BLaER1 treated with 17β-estradiol and CSF1 and Interleukin-3, amounts not matched to agents 10 nM and 100 nM (cell line): Measurements from ENCODE around the gene IL12RB1.

Experiments used
- H3K27ac ChIP-seq, 11 experiments: shearing (Covaris generic); formaldehyde crosslinking; 2 replicates each; pipeline ENCODE4 v1.8.1; 2022
- H3K27me3 ChIP-seq, 11 experiments: shearing (Covaris generic); formaldehyde crosslinking; 2 replicates each; pipeline ENCODE4 v1.8.1; 2022
- H3K36me3 ChIP-seq, 11 experiments: shearing (Covaris generic); formaldehyde crosslinking; 2 replicates each; pipeline ENCODE4 v1.8.1; 2022
- H3K4me1 ChIP-seq, 10 experiments: shearing (Covaris generic); formaldehyde crosslinking; 2 replicates each; pipeline ENCODE4 v1.8.1; 2022
- H3K4me2 ChIP-seq, 11 experiments: shearing (Covaris generic); formaldehyde crosslinking; 2 replicates each; pipeline ENCODE4 v1.8.1; 2022
- H3K4me3 ChIP-seq, 10 experiments: shearing (Covaris generic); formaldehyde crosslinking; 2 replicates each; pipeline ENCODE4 v1.8.1; 2022
- H3K9ac ChIP-seq, 11 experiments: shearing (Covaris generic); formaldehyde crosslinking; 2 replicates each; pipeline ENCODE4 v1.8.1; 2022
- H3K9me3 ChIP-seq, 11 experiments: shearing (Covaris generic); formaldehyde crosslinking; replicated peaks in 1 of 11; 2 replicates each; pipeline ENCODE4 v1.8.1; 2022
- H4K20me1 ChIP-seq, 11 experiments: shearing (Covaris generic); formaldehyde crosslinking; 2 replicates each; pipeline ENCODE4 v1.8.1; 2022
- Cebpa-rat ChIP-seq, 11 experiments: shearing (Covaris generic); IDR thresholded peaks; 2 replicates each; pipeline ENCODE4 v1.8.1; 2022

The IL12RB1 gene

GRCh38 chr19:18117692-18118378 lies 31.1 kb upstream of the IL12RB1 start:
- Histone ChIP-seq H3K4me1 (peaks cover 36 to 59% (median 40%) of the 10 kb centered on the region in 10 experiments), H3K27me3 (no peaks in the 10 kb centered on the region), H3K4me2 (peak overlapping the region; percentile 90 to 100 (median 98)), H3K36me3 (peaks cover 28 to 62% (median 47%) of the 10 kb centered on the region in 11 experiments), H3K4me3 (peak overlapping the region; percentile 55 to 73 (median 69)), H4K20me1 (peaks cover 20 to 84% (median 40%) of the 10 kb centered on the region in 11 experiments; a peak in 20 of 22 replicates), H3K9me3 (no peaks in the 10 kb centered on the region), H3K27ac (peak overlapping the region in 10 of 11 experiments; percentile 23 to 76 (median 70); a peak in 19 of 22 replicates), H3K9ac (peak overlapping the region; percentile 70 to 85 (median 80))
- TF ChIP-seq Cebpa-rat (IDR thresholded peaks at IDR 0.05) = no peak

DNA sequence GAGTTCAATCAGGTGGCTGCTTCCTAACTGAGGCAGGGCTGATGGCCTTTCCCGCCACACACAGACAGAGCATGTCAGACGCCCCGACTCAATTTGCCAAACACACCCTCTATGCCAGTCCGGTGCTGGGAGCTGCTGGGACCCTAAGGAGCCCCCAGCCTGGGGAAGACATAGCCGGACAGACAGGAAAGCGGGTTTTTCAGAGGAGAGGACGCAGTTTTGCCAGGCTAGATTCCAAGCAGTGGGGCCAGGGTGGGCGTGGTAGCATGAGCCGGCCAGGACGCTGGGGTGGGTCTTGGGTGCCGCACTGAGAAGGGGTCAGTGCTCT lies 30.6 kb upstream of the IL12RB1 start:
- Histone ChIP-seq H4K20me1 (peaks cover 20 to 79% (median 40%) of the 10 kb centered on the region in 11 experiments; a peak in 20 of 22 replicates), H3K4me3 (peak overlapping the region in 9 of 10 experiments; percentile 30 to 69 (median 49); a peak in 16 of 20 replicates), H3K36me3 (peaks cover 23 to 61% (median 46%) of the 10 kb centered on the region in 11 experiments), H3K4me2 (peak overlapping the region; percentile 82 to 92 (median 89)), H3K4me1 (peaks cover 33 to 59% (median 38%) of the 10 kb centered on the region in 10 experiments), H3K9ac (peak overlapping the region in 10 of 11 experiments; percentile 46 to 65 (median 54); a peak in 16 of 22 replicates), H3K9me3 (no peaks in the 10 kb centered on the region), H3K27ac (peak overlapping the region in 2 of 11 experiments; percentile 19 to 53; a peak in 1 of 22 replicates), H3K27me3 (no peaks in the 10 kb centered on the region)
- no peak for TF ChIP-seq Cebpa-rat (IDR thresholded peaks at IDR 0.05)

- Histone ChIP-seq H3K36me3 (peaks cover 23 to 52% (median 42%) of the 10 kb centered on the region in 11 experiments), H3K27ac (no peak overlapping the region), H3K4me1 (peaks cover 40 to 63% (median 49%) of the 10 kb centered on the region in 10 experiments), H3K9me3 (no peaks in the 10 kb centered on the region), H3K9ac (peak overlapping the region in 2 of 11 experiments; percentile 10 to 17; a peak in 1 of 22 replicates), H3K27me3 (no peaks in the 10 kb centered on the region), H4K20me1 (peaks cover 4 to 60% (median 29%) of the 10 kb centered on the region in 11 experiments; a peak in 19 of 22 replicates), H3K4me3 (no peak overlapping the region), H3K4me2 (no peak overlapping the region)
- no peak for TF ChIP-seq Cebpa-rat (IDR thresholded peaks at IDR 0.05)
Measured at GRCh38 chr19:18114483-18114882, 27.7 kb upstream of the IL12RB1 start.

GRCh38 chr19:18113827-18114226 lies 27.1 kb upstream of the IL12RB1 start:
- H3K36me3 ChIP-seq = peaks cover 23 to 52% (median 42%) of the 10 kb centered on the region in 11 experiments
- TF ChIP-seq Cebpa-rat (IDR thresholded peaks at IDR 0.05) = no peak
- H3K27me3 ChIP-seq = no peaks in the 10 kb centered on the region
- H4K20me1 ChIP-seq = peaks cover 0 to 54% (median 24%) of the 10 kb centered on the region in 11 experiments; a peak in 16 of 22 replicates
- no peaks in the 10 kb centered on the region for H3K9me3 ChIP-seq
- H3K4me3 ChIP-seq = no peak overlapping the region
- H3K4me1 ChIP-seq = peaks cover 40 to 63% (median 49%) of the 10 kb centered on the region in 10 experiments
- H3K4me2 ChIP-seq = no peak overlapping the region
- H3K27ac ChIP-seq = no peak overlapping the region
- H3K9ac ChIP-seq = peak overlapping the region in 1 of 11 experiments; percentile 17; a peak in 1 of 22 replicates

GRCh38 chr19:18112989-18113478 lies 26.3 kb upstream of the IL12RB1 start:
- Histone ChIP-seq H3K4me3 (no peak overlapping the region), H3K27ac (peak overlapping the region in 5 of 11 experiments; percentile 15 to 42 (median 39); a peak in 3 of 22 replicates), H3K4me1 (peaks cover 40 to 63% (median 49%) of the 10 kb centered on the region in 10 experiments), H3K4me2 (peak overlapping the region in 3 of 11 experiments; percentile 5 to 46 (median 13); a peak in 3 of 22 replicates), H3K9me3 (no peaks in the 10 kb centered on the region), H3K36me3 (peaks cover 23 to 52% (median 42%) of the 10 kb centered on the region in 11 experiments), H4K20me1 (peaks cover 0 to 46% (median 16%) of the 10 kb centered on the region in 11 experiments; a peak in 15 of 22 replicates), H3K27me3 (no peaks in the 10 kb centered on the region), H3K9ac (peak overlapping the region in 5 of 11 experiments; percentile 18 to 45 (median 27); a peak in 5 of 22 replicates)
- no peak for TF ChIP-seq Cebpa-rat (IDR thresholded peaks at IDR 0.05)

GRCh38 chr19:18110609-18111232 lies 24.0 kb upstream of the IL12RB1 start:
- peak overlapping the region; percentile 66 to 89 (median 82) for H3K9ac ChIP-seq
- peaks cover 45 to 65% (median 55%) of the 10 kb centered on the region in 10 experiments for H3K4me1 ChIP-seq
- H4K20me1 ChIP-seq = peaks cover 0 to 35% (median 9%) of the 10 kb centered on the region in 11 experiments; a peak in 10 of 22 replicates
- H3K4me2 ChIP-seq = peak overlapping the region; percentile 88 to 100 (median 98)
- H3K27me3 ChIP-seq = no peaks in the 10 kb centered on the region
- peak overlapping the region; percentile 61 to 89 (median 73) for H3K4me3 ChIP-seq
- no peaks in the 10 kb centered on the region for H3K9me3 ChIP-seq
- TF ChIP-seq Cebpa-rat (IDR thresholded peaks at IDR 0.05) = no peak
- H3K27ac ChIP-seq = peak overlapping the region; percentile 62 to 81 (median 77); a peak in 19 of 22 replicates
- peaks cover 23 to 48% (median 41%) of the 10 kb centered on the region in 11 experiments for H3K36me3 ChIP-seq

DNA sequence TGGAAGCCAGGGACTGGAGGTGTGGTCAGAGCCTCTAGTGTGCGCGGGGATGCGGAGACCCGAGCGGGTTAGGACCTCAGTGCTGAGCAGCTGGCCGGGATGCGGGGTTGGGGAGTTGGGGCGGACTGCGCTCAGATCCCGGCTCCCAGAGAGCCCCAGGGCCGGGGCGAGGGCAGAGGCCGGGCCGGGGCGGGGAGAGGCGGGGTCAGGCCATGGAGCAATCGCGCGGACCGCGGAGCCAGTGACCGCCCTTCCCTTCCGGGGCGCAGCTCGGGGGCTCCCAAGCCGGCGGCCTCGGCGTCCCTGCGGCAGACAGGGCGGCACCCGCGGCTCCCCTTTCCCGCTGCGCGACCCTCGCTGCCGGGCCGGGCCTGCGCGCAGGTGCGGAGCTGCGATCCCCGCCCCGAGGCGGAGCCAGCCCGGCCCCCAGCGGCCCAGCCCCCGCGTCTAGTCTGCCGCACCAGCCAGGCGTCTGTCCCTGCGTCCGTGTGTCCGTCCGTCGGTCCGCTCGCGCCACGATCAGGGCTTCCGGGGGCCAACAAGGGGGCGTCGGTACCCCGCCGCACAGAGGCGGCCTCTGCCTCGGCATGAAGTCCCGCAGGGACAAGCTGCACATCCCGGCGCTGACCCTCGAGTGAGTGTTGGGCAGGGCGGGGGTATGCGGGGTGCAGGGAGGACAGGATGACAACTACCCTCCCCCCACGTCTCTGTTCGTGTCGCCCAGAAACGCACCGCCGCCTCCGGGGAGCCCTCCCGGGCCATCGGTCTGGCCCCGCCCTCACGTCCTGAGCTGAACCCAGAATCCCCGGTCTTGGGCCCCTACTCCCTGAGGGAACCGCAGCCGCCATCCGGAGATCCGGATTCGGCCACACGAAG lies 23.2 kb upstream of the IL12RB1 start:
- Histone ChIP-seq H3K4me2 (peak overlapping the region; percentile 88 to 100 (median 98)), H3K9ac (peak overlapping the region; percentile 66 to 89 (median 82)), H3K4me3 (peak overlapping the region; percentile 61 to 89 (median 73)), H3K4me1 (peaks cover 51 to 69% (median 61%) of the 10 kb centered on the region in 10 experiments), H4K20me1 (peaks cover 0 to 28% (median 9%) of the 10 kb centered on the region in 11 experiments; a peak in 10 of 22 replicates), H3K9me3 (no peaks in the 10 kb centered on the region), H3K27me3 (no peaks in the 10 kb centered on the region), H3K27ac (peak overlapping the region; percentile 62 to 81 (median 77)), H3K36me3 (peaks cover 23 to 41% (median 33%) of the 10 kb centered on the region in 11 experiments)
- no peak for TF ChIP-seq Cebpa-rat (IDR thresholded peaks at IDR 0.05)

GRCh38 chr19:18109341-18109732 lies 22.6 kb upstream of the IL12RB1 start:
- Histone ChIP-seq H4K20me1 (peaks cover 0 to 21% (median 9%) of the 10 kb centered on the region in 11 experiments; a peak in 9 of 22 replicates), H3K27ac (peak overlapping the region; percentile 62 to 81 (median 77); a peak in 20 of 22 replicates)

More at GRCh38 chr19:18109341-18109732, 22.6 kb upstream of the IL12RB1 start:
- peaks cover 55 to 75% (median 68%) of the 10 kb centered on the region in 10 experiments for H3K4me1 ChIP-seq
- no peak for TF ChIP-seq Cebpa-rat (IDR thresholded peaks at IDR 0.05)
- H3K9me3 ChIP-seq = no peaks in the 10 kb centered on the region
- H3K9ac ChIP-seq = peak overlapping the region; percentile 66 to 89 (median 82)
- peaks cover 17 to 34% (median 27%) of the 10 kb centered on the region in 11 experiments; a peak in 21 of 22 replicates for H3K36me3 ChIP-seq
- H3K4me2 ChIP-seq = peak overlapping the region; percentile 88 to 100 (median 98)
- peak overlapping the region; percentile 61 to 89 (median 73) for H3K4me3 ChIP-seq
- no peaks in the 10 kb centered on the region for H3K27me3 ChIP-seq
